Cardiac fibroblast (primary cell): ENCODE data around the gene C13orf42.

ENCODE experiments used
- DNase-seq, 2 donors: peaks; one replicate each; pipeline versions ENCODE4 v3.0.0 to v3.0.0-alpha.2; 2010; ENCODE audit warnings: low read depth in 2 of 2
- H3K4me3 ChIP-seq, 2 donors: replicated peaks in 1 of 2; 1 replicate in 1 of 2; 2 replicates in 1 of 2; pipeline ENCODE4 v1.5.1; 2011; ENCODE audit warnings: low read depth in 2 of 2, low read length in 2 of 2, mild to moderate bottlenecking in 2 of 2, moderate library complexity in 1 of 2
- CTCF ChIP-seq: IDR thresholded peaks from one replicate; pipeline ENCODE4 v1.5.1; 2011; ENCODE audit warnings: low read depth, mild to moderate bottlenecking, low read length, inconsistent platforms

C13orf42 gene

GRCh38 chr13:51111174-51111573, at the start of gene C13orf42:
TSS of gene C13orf42 (minus strand) at chr13:51111274. CDS start at chr13:51111209, 65 bp downstream.
- DNase-seq: no peak
- TF ChIP-seq CTCF: no peak
- no peak within 1 kb of the TSS for H3K4me3 ChIP-seq

- H3K4me3 ChIP-seq: no peak overlapping the region
- no peak for TF ChIP-seq CTCF
- DNase-seq: peak; percentile 24 to 26
These were observed 47.9 kb upstream of the C13orf42 start for GRCh38 chr13:51158880-51159518.

GRCh38 chr13:51158365-51158764, 47.3 kb upstream of the C13orf42 start:
- no peak for TF ChIP-seq CTCF
- no peak for DNase-seq
- H3K4me3 ChIP-seq: no peak overlapping the region

- no peak for TF ChIP-seq CTCF
- no peak overlapping the region for H3K4me3 ChIP-seq
- no peak for DNase-seq
These were observed 45.6 kb upstream of the C13orf42 start for GRCh38 chr13:51156648-51157047.

GRCh38 chr13:51155776-51156515, 44.9 kb upstream of the C13orf42 start:
- no peak for DNase-seq
- TF ChIP-seq CTCF: no peak

GRCh38 chr13:51155161-51155560, 44.1 kb upstream of the C13orf42 start:
- DNase-seq: no peak
- no peak for TF ChIP-seq CTCF
- H3K4me3 ChIP-seq: no peak overlapping the region

More at GRCh38 chr13:51155776-51156515, 44.9 kb upstream of the C13orf42 start:
- no peak overlapping the region for H3K4me3 ChIP-seq
